Stimulated activated effector memory CD8-positive, alpha-beta T cell treated with anti-CD3 and anti-CD28 coated beads, Interleukin-12 subunit alpha, Interleukin-12 subunit beta, amount 100 ng/mL, for 72 hours (primary cell): ENCODE data around the gene TENM3.

Source experiments
- ATAC-seq: fragments of 150-1000 bp; cut with Tn5 transposase; 2 replicates; pipeline ENCODE4 v1.10.0; 2021
- DNase-seq, 2 donors: peaks; one replicate each; pipeline ENCODE4 v3.0.0; 2021 to 2022; ENCODE audit warnings: low spot score in 2 of 2
- H3K27ac Mint-ChIP-seq: one replicate; pipeline ENCODE4 v1.8.0; 2022; ENCODE audit warnings: mild to moderate bottlenecking, mixed read lengths
- H3K36me3 Mint-ChIP-seq: one replicate; pipeline ENCODE4 v1.8.0; 2022; ENCODE audit warnings: mild to moderate bottlenecking, mixed read lengths
- H3K4me1 Mint-ChIP-seq: one replicate; pipeline ENCODE4 v1.8.0; 2022; ENCODE audit warnings: mixed read lengths
- H3K4me3 Mint-ChIP-seq: one replicate; pipeline ENCODE4 v1.8.0; 2022; ENCODE audit warnings: mild to moderate bottlenecking, mixed read lengths
- H3K9me3 Mint-ChIP-seq: one replicate; pipeline ENCODE4 v1.8.0; 2022; ENCODE audit warnings: mixed read lengths

TENM3 gene

GRCh38 chr4:182310962-182311361, 67.8 kb downstream of the TENM3 start:
- DNase-seq (no peak), ATAC-seq (no peak)
- Mint-ChIP-seq H3K9me3 (peaks cover 16% of the 10 kb centered on the region), H3K27ac (no peak overlapping the region), H3K36me3 (no peaks in the 10 kb centered on the region), H3K4me3 (no peak overlapping the region), H3K4me1 (no peaks in the 10 kb centered on the region)

- no peaks in the 10 kb centered on the region for H3K4me1 Mint-ChIP-seq
- ATAC-seq: no peak
- no peak for DNase-seq
- no peak overlapping the region for H3K27ac Mint-ChIP-seq
- H3K4me3 Mint-ChIP-seq: no peak overlapping the region
- no peaks in the 10 kb centered on the region for H3K36me3 Mint-ChIP-seq
- H3K9me3 Mint-ChIP-seq: peaks cover 16% of the 10 kb centered on the region
These were observed 71.3 kb downstream of the TENM3 start for GRCh38 chr4:182314537-182314936.

GRCh38 chr4:182318256-182318655, 75.1 kb downstream of the TENM3 start:
- no peaks in the 10 kb centered on the region for H3K4me1 Mint-ChIP-seq
- H3K4me3 Mint-ChIP-seq: no peak overlapping the region
- DNase-seq: no peak
- H3K9me3 Mint-ChIP-seq: peaks cover 21% of the 10 kb centered on the region
- H3K36me3 Mint-ChIP-seq: no peaks in the 10 kb centered on the region
- ATAC-seq: no peak
- H3K27ac Mint-ChIP-seq: no peak overlapping the region

GRCh38 chr4:182320092-182320491, 76.9 kb downstream of the TENM3 start:
- peaks cover 10% of the 10 kb centered on the region for H3K9me3 Mint-ChIP-seq
- H3K4me1 Mint-ChIP-seq: no peaks in the 10 kb centered on the region
- no peak for ATAC-seq
- no peak overlapping the region for H3K27ac Mint-ChIP-seq
- no peak for DNase-seq
- H3K36me3 Mint-ChIP-seq: no peaks in the 10 kb centered on the region
- H3K4me3 Mint-ChIP-seq: no peak overlapping the region

DNA sequence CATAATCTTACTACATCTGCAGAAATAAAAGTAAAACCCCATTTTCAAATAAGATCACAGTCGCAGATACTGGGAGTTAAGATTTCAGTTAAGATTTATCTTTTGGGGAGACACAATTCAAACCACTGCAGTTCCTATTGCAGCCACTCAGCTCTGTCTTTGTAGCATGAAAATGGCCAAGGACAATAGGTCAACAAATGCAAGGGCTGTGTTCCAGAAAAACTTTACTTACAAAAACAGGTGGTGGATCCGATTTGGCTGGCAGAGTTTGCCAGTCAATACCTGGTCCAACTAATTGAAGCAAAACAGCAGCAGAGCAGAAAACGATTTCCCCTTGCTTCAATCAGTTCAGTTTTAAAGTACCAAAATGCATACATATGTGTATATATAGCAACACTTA, 77.4 kb downstream of the TENM3 start:
- ATAC-seq (no peak), DNase-seq (no peak)
- H3K4me1 Mint-ChIP-seq: no peaks in the 10 kb centered on the region
- H3K4me3 Mint-ChIP-seq: no peak overlapping the region
- H3K27ac Mint-ChIP-seq: no peak overlapping the region
- no peaks in the 10 kb centered on the region for H3K36me3 Mint-ChIP-seq
- H3K9me3 Mint-ChIP-seq: peaks cover 8% of the 10 kb centered on the region

- Mint-ChIP-seq H3K27ac (no peak overlapping the region), H3K4me1 (no peaks in the 10 kb centered on the region), H3K36me3 (no peaks in the 10 kb centered on the region), H3K9me3 (peaks cover 5% of the 10 kb centered on the region), H3K4me3 (no peak overlapping the region)
- ATAC-seq (no peak), DNase-seq (no peak)
These were observed 81.1 kb downstream of the TENM3 start for GRCh38 chr4:182324282-182324681.

DNA sequence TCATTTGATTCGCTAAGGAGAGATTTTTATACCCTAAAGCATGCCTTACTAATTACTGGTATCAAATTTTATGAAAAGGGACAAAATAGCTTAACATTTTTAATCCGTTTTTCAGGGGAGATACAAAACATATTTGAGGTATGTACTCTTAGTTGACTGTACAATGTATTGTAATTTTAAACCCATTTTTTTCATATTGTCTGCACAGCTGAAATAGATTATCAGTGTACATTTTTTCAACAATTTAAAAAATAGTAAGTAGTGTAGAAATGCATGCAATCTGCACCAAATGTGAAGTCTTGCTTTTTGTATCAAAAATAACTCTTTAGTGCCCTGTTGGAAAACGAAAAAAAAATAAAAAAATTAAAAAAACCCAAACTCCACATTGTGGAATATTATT, 82.2 kb downstream of the TENM3 start:
- Mint-ChIP-seq H3K27ac (no peak overlapping the region), H3K4me1 (no peaks in the 10 kb centered on the region)

GRCh38 chr4:182325848-182326255, 82.7 kb downstream of the TENM3 start:
- no peak overlapping the region for H3K4me3 Mint-ChIP-seq
- H3K27ac Mint-ChIP-seq: no peak overlapping the region
- ATAC-seq (no peak), DNase-seq (no peak)
- no peaks in the 10 kb centered on the region for H3K36me3 Mint-ChIP-seq
- peaks cover 8% of the 10 kb centered on the region for H3K9me3 Mint-ChIP-seq
- no peaks in the 10 kb centered on the region for H3K4me1 Mint-ChIP-seq

More for the DNA sequence above, 82.2 kb downstream of the TENM3 start:
- DNase-seq (no peak), ATAC-seq (no peak)
- Mint-ChIP-seq H3K9me3 (peaks cover 5% of the 10 kb centered on the region), H3K4me3 (no peak overlapping the region), H3K36me3 (no peaks in the 10 kb centered on the region)

DNA sequence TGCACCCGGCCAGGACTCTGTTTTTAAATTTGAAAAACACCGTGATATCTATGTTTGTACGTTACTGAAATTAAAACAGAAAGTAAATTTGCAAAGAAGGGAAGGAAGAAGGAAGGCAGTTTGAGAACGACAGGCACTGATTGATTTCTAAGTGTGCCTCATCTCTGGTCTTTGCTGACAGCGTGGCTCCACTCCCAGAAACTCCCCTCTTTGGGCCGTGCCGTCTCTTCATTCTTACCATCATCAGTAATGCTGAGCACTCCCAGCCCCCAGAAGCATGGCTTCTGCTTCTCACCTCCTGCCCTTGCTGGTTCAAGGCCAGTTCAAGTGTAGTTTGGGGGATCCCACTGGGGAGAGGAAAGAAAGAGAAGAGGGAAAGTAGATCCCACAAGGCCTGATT, 85.3 kb downstream of the TENM3 start:
- Mint-ChIP-seq H3K27ac (no peak overlapping the region), H3K36me3 (no peaks in the 10 kb centered on the region), H3K4me3 (no peak overlapping the region), H3K9me3 (peaks cover 4% of the 10 kb centered on the region), H3K4me1 (no peaks in the 10 kb centered on the region)
- ATAC-seq: no peak
- DNase-seq: no peak

DNA sequence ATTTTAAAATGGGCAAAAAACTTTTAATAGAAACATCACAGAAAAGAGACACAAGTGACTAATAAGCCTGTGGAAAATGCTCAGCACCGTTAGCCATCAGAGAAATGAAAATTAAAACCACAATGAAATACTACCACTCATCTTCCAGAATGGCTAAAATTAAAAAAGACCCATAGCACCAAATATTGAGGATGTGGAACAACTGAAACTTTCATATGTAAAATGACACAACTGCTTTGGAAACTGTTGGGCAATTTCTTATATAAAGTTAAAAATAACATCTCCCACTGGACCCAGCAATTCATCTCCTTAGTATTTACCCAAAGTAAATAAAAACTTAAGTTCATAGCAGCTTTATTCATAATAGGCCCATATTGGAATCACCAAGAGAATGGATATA, 94.2 kb downstream of the TENM3 start:
- no peaks in the 10 kb centered on the region for H3K4me1 Mint-ChIP-seq
- H3K27ac Mint-ChIP-seq: no peak overlapping the region
- no peaks in the 10 kb centered on the region for H3K36me3 Mint-ChIP-seq
- H3K4me3 Mint-ChIP-seq: no peak overlapping the region
- peaks cover 2% of the 10 kb centered on the region for H3K9me3 Mint-ChIP-seq
- ATAC-seq (no peak), DNase-seq (no peak)

- no peak for ATAC-seq
- H3K9me3 Mint-ChIP-seq: peaks cover 2% of the 10 kb centered on the region
These were observed 94.9 kb downstream of the TENM3 start for GRCh38 chr4:182338063-182338462.

GRCh38 chr4:182338746-182339145, 95.5 kb downstream of the TENM3 start:
- no peak overlapping the region for H3K4me3 Mint-ChIP-seq
- H3K9me3 Mint-ChIP-seq: peaks cover 2% of the 10 kb centered on the region
- no peak for ATAC-seq
- no peak overlapping the region for H3K27ac Mint-ChIP-seq
- DNase-seq: no peak
- H3K36me3 Mint-ChIP-seq: no peaks in the 10 kb centered on the region
- no peaks in the 10 kb centered on the region for H3K4me1 Mint-ChIP-seq

More at GRCh38 chr4:182338063-182338462, 94.9 kb downstream of the TENM3 start:
- Mint-ChIP-seq H3K4me1 (no peaks in the 10 kb centered on the region), H3K36me3 (no peaks in the 10 kb centered on the region), H3K27ac (no peak overlapping the region), H3K4me3 (no peak overlapping the region)
- DNase-seq: no peak

DNA sequence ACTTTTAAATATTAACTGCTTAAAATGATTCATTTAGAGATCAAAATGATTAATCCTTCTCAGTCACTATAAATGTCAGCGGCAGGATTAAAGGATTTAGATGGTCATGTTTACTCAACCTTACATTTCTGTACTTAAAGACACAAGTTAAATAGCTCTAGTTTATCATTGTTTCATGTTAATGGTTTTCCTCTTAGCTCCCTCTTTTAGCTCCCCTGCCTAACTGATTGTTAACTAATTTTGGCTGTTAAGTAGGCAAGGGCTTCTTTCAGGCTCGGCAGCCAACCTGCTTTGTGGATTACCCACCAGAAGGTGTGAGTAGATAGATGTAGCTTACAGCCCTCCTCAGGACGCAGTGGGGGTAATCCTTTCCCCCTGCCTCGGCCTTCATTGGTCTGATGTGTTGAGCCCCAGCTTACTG, 96.0 kb downstream of the TENM3 start:
- no peaks in the 10 kb centered on the region for H3K36me3 Mint-ChIP-seq
- no peak overlapping the region for H3K4me3 Mint-ChIP-seq
- no peak overlapping the region for H3K27ac Mint-ChIP-seq
- ATAC-seq (no peak), DNase-seq (no peak)
- H3K9me3 Mint-ChIP-seq: peaks cover 2% of the 10 kb centered on the region
- no peaks in the 10 kb centered on the region for H3K4me1 Mint-ChIP-seq

DNA sequence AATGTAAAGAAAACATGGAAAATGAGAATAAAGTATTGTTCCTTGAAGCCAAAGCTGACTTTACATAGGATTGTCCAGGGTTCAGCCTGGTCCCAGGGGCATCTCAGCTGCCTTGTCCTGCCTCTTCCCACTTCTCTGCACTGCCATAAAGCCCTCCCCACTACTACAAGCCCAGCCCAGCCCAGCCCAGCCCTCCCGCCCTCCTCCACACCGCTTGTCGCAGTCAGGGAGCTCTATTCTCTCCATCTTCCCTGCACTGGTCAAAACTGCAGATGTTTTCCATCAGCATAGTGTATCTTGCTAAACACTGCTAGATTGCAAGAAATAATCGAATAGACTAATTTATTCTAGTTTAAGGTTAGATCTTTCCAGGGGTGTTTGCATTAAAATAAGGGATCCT, 100.3 kb downstream of the TENM3 start:
- Mint-ChIP-seq H3K4me1 (no peaks in the 10 kb centered on the region), H3K27ac (no peak overlapping the region), H3K9me3 (no peaks in the 10 kb centered on the region), H3K4me3 (no peak overlapping the region), H3K36me3 (no peaks in the 10 kb centered on the region)
- DNase-seq (no peak), ATAC-seq (no peak)

DNA sequence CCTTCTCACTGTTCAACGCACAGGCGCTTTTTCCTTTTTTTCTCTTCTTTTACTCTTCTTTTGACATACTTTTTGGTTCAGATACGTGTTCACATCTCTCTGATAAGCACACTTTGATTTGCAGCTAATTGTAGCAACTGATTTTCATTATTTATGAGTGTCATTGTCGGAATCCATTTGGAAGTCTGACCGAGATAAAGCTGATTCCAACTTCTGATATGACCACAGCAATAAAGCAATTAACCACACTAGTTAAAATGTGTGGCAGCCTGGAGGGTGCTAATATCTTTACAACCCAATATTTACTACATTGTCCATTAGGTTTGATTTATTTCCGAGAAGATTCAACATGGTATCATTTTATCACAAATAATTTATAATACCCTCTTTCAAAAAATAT, 101.8 kb downstream of the TENM3 start:
- DNase-seq (no peak), ATAC-seq (no peak)
- Mint-ChIP-seq H3K36me3 (no peaks in the 10 kb centered on the region), H3K27ac (no peak overlapping the region), H3K4me3 (no peak overlapping the region), H3K4me1 (no peaks in the 10 kb centered on the region), H3K9me3 (no peaks in the 10 kb centered on the region)

DNA sequence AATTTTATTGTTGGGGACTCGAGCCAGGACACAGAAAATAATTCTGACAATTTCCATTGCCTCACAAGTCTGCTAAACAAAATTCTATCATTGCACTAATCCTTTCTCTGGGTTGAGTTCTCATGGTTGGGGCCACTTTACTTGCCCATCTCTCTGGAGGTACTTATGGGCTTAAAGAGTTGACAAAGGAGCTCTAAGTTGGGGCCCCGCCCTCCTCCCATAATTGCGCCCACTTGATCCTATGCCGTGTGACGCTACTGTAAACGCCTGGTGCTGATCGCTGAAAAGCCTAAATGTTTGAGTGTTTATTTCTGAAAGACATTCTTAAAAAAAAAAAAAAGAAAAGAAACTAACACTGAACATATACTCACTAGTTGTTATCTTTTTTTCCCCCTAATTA, 103.0 kb downstream of the TENM3 start:
- no peaks in the 10 kb centered on the region for H3K9me3 Mint-ChIP-seq
- DNase-seq (no peak), ATAC-seq (no peak)
- no peak overlapping the region for H3K4me3 Mint-ChIP-seq
- H3K27ac Mint-ChIP-seq: no peak overlapping the region
- H3K36me3 Mint-ChIP-seq: no peaks in the 10 kb centered on the region
- no peaks in the 10 kb centered on the region for H3K4me1 Mint-ChIP-seq

DNA sequence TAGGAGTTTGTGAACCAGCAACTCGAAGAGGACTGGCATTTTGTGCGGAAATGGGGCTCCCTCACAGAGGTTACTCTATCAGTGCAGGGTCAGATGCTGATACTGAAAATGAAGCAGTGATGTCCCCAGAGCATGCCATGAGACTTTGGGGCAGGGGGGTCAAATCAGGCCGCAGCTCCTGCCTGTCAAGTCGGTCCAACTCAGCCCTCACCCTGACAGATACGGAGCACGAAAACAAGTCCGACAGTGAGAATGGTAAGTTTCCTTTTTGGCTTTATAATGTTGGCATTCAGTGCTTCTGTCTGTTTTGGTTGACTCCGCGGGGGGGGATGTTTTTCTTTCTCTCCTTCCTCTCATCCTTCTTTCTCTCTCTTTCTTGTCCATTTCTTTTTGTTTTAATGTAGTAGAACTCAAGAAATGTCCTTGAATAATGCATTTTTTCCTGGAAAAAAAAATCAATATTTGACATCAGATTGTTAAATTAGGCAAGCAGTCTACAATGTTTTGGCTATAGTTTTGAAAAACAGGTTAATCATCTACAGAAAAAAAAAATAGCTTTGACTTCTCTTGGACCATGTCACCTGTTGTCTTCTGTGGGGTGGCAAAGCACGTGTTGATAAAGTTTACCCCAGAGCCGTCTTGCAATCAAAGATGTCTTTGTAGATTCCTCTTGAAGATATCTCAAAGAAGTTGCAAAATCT, 103.6 kb downstream of the TENM3 start:
- Mint-ChIP-seq H3K4me3 (no peak overlapping the region), H3K36me3 (no peaks in the 10 kb centered on the region), H3K4me1 (no peaks in the 10 kb centered on the region), H3K27ac (no peak overlapping the region), H3K9me3 (no peaks in the 10 kb centered on the region)
- ATAC-seq (no peak), DNase-seq (no peak)
